OCI-LY3 (cell line): ENCODE results near the gene TUBB8.
"Not testable (repeated sequence)": the region's sequence is repeated elsewhere in the genome, so short reads cannot be mapped to it uniquely, and the experiment has no call there.

ENCODE experiments used
- H2AFZ ChIP-seq: fragments of 200-600, 300-600 bp; shearing (Covaris generic); 2 replicates; pipeline ENCODE4 v1.6.0; 2014; ENCODE audit warnings: antibody characterized with exemption, low read depth, low read length
- H3K27ac ChIP-seq: fragments of 200-600, 300-600 bp; sonication (generic); 2 replicates; pipeline ENCODE4 v1.5.1; 2014; ENCODE audit warnings: mild to moderate bottlenecking, low read length, moderate library complexity, mixed read lengths
- H3K27me3 ChIP-seq: fragments of 200-600, 300-600 bp; sonication (generic); 2 replicates; pipeline ENCODE4 v1.6.1; 2014; ENCODE audit warnings: low read depth, low read length, mixed read lengths
- H3K36me3 ChIP-seq: fragments of 200-600, 300-600 bp; sonication (generic); replicated peaks from 2 replicates; pipeline ENCODE3; 2014; ENCODE audit warnings: low read depth, low read length, mixed read lengths
- H3K4me1 ChIP-seq: fragments of 300-600, 200-600 bp; sonication (generic); 2 replicates; pipeline ENCODE4 v1.6.1; 2014; ENCODE audit warnings: low read length, mixed read lengths
- H3K4me2 ChIP-seq: fragments of 200-600, 300-600 bp; sonication (generic); 2 replicates; pipeline ENCODE4 v1.6.1; 2014; ENCODE audit warnings: low read length, mixed read lengths
- H3K4me3 ChIP-seq: fragments of 300-600, 200-600 bp; sonication (generic); 2 replicates; pipeline ENCODE4 v1.5.1; 2014; ENCODE audit warnings: antibody characterized with exemption, mild to moderate bottlenecking, low read length, moderate library complexity
- H3K79me2 ChIP-seq: fragments of 300-600, 200-600 bp; shearing (Covaris generic); 2 replicates; pipeline ENCODE4 v1.6.1; 2014; ENCODE audit warnings: mild to moderate bottlenecking, low read length, mixed read lengths
- H3K9ac ChIP-seq: fragments of 300-600, 200-600 bp; shearing (Covaris generic); 2 replicates; pipeline ENCODE4 v1.6.0; 2014; ENCODE audit warnings: mild to moderate bottlenecking, low read length, moderate library complexity
- H3K9me3 ChIP-seq: fragments of 200-600, 300-600 bp; shearing (Covaris generic); 2 replicates; pipeline ENCODE4 v1.6.1; 2014; ENCODE audit warnings: low read length, mixed read lengths; ENCODE audit not compliant: insufficient read depth
- H4K20me1 ChIP-seq: fragments of 200-600, 300-600 bp; sonication (generic); 2 replicates; pipeline ENCODE4 v1.6.1; 2016; ENCODE audit warnings: low read length, mixed read lengths; ENCODE audit not compliant: insufficient read depth

TUBB8 gene

GRCh38 chr10:10261-10971 is 38.7 kb downstream of the TUBB8 start:
- H3K9me3 ChIP-seq, H3K79me2 ChIP-seq, H3K4me1 ChIP-seq, H3K27me3 ChIP-seq, H3K27ac ChIP-seq, H2AFZ ChIP-seq, H3K4me2 ChIP-seq, H3K4me3 ChIP-seq, H3K36me3 ChIP-seq, H4K20me1 ChIP-seq, H3K9ac ChIP-seq: not testable (repeated sequence)
